ENCODE results near the gene ITCH.
"Not testable (repeated sequence)": the region's sequence is repeated elsewhere in the genome, so short reads cannot be mapped to it uniquely, and the experiment has no call there.

Gene ITCH

DNA sequence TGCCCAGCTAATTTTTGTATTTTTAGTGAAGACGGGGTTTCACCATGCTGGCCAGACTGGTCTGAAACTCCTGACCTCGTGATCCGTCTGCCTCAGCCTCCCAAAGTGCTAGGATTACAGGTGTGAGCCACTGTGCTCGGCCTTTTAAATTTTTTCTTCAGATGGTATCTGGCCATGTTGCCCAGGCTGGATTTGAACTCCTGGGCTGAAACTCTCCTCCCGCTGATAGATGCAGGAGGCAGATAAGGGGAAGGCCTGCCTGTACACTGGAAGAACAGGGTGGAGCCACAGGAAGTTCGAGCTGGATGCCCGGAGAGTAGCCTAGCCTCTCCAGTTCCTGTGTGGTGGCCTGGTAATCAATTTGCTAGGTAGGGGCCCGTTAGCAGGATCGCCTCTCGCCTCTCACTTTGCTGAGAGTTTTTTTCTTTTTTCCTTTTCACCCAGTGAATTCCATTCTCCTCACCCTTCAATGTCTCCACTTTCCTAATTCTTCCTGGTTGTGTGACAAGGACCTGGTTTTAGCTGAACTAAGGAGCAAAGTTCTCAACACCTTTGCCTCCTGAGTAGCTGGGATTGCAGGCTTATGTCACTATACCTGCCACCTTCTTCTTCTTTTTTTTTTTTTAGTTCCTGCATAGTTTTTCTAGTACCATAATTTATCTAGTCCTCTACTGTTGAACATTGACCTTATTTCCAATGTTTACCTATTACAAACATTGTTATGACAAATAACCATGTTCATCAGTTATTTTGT lies 19.4 kb upstream of the ITCH start:
- no peak overlapping the region for H2AFZ ChIP-seq (ENCODE audit: low read depth, low read length)
- no peak for TF ChIP-seq EZH2 (IDR thresholded peaks at IDR 0.05; ENCODE audit: borderline replicate concordance, low read depth, low read length, severe bottlenecking)
- TF ChIP-seq, protein P1, sequence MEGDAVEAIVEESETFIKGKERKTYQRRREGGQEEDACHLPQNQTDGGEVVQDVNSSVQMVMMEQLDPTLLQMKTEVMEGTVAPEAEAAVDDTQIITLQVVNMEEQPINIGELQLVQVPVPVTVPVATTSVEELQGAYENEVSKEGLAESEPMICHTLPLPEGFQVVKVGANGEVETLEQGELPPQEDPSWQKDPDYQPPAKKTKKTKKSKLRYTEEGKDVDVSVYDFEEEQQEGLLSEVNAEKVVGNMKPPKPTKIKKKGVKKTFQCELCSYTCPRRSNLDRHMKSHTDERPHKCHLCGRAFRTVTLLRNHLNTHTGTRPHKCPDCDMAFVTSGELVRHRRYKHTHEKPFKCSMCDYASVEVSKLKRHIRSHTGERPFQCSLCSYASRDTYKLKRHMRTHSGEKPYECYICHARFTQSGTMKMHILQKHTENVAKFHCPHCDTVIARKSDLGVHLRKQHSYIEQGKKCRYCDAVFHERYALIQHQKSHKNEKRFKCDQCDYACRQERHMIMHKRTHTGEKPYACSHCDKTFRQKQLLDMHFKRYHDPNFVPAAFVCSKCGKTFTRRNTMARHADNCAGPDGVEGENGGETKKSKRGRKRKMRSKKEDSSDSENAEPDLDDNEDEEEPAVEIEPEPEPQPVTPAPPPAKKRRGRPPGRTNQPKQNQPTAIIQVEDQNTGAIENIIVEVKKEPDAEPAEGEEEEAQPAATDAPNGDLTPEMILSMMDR (IDR thresholded peaks at IDR 0.05; ENCODE audit: borderline replicate concordance, extremely low read depth, low read length, poor library complexity, severe bottlenecking), result no peak
- no peak overlapping the region for H3K9ac ChIP-seq (ENCODE audit: low read depth, low read length)
- H4K20me1 ChIP-seq (ENCODE audit: insufficient read depth, low read length), result no peaks in the 10 kb centered on the region
- H3K4me3 ChIP-seq (ENCODE audit: low read depth in 1 of 2, low read length in 2 of 2), result no peak overlapping the region
- H3K9me3 ChIP-seq (ENCODE audit: insufficient read depth, low read length, severe bottlenecking), result no peaks in the 10 kb centered on the region
- no peaks in the 10 kb centered on the region for H3K79me2 ChIP-seq (ENCODE audit: insufficient read depth, low read length)
- H3K36me3 ChIP-seq (ENCODE audit: insufficient read depth, low read length), result no peaks in the 10 kb centered on the region
- H3K4me2 ChIP-seq (ENCODE audit: insufficient read depth, low read length), result no peak overlapping the region
- H3K27ac ChIP-seq (ENCODE audit: low read length), result no peak overlapping the region
- H3K27me3 ChIP-seq (ENCODE audit: insufficient read depth, low read length, poor library complexity), result no peaks in the 10 kb centered on the region
- ATAC-seq (ENCODE audit: insufficient read depth, low read depth) (no peak), DNase-seq (no peak)
- no peaks in the 10 kb centered on the region for H3K4me1 ChIP-seq (ENCODE audit: insufficient read depth, low read length)

DNA sequence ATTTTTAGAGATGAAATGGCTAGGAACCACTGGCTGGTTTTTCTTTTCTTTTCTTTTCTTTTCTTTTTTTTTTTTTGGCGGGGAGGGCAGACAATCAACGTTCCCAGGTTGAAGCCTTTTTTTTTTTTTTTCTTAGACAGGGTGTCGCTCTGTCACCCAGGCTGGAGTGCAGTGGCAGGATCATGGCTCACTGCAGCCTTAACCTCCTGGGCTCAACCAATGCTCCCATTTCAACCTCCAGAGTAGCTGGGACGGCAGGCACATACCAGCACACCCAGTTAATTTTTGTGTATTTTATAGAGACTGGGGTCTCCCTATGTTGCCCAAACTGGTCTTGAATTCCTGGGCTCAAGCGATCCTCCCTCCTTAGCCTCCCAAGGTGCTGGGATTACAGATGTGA lies 18.8 kb upstream of the ITCH start:
- Histone ChIP-seq H3K9ac (ENCODE audit: low read depth, low read length) (no peak overlapping the region), H2AFZ (ENCODE audit: low read depth, low read length) (no peak overlapping the region), H3K4me3 (ENCODE audit: low read depth in 1 of 2, low read length in 2 of 2) (no peak overlapping the region), H3K27ac (ENCODE audit: low read length) (no peak overlapping the region), H3K4me1 (ENCODE audit: insufficient read depth, low read length) (no peaks in the 10 kb centered on the region), H3K79me2 (ENCODE audit: insufficient read depth, low read length) (no peaks in the 10 kb centered on the region), H3K36me3 (ENCODE audit: insufficient read depth, low read length) (no peaks in the 10 kb centered on the region), H3K4me2 (ENCODE audit: insufficient read depth, low read length) (no peak overlapping the region), H3K9me3 (ENCODE audit: insufficient read depth, low read length, severe bottlenecking) (no peaks in the 10 kb centered on the region), H4K20me1 (ENCODE audit: insufficient read depth, low read length) (no peaks in the 10 kb centered on the region), H3K27me3 (ENCODE audit: insufficient read depth, low read length, poor library complexity) (no peaks in the 10 kb centered on the region)
- TF ChIP-seq, protein P1 (IDR thresholded peaks at IDR 0.05; ENCODE audit: borderline replicate concordance, extremely low read depth, low read length, poor library complexity, severe bottlenecking), result no peak
- TF ChIP-seq EZH2 (IDR thresholded peaks at IDR 0.05; ENCODE audit: borderline replicate concordance, low read depth, low read length, severe bottlenecking), result no peak
- ATAC-seq (ENCODE audit: insufficient read depth, low read depth) (no peak), DNase-seq (no peak)

DNA sequence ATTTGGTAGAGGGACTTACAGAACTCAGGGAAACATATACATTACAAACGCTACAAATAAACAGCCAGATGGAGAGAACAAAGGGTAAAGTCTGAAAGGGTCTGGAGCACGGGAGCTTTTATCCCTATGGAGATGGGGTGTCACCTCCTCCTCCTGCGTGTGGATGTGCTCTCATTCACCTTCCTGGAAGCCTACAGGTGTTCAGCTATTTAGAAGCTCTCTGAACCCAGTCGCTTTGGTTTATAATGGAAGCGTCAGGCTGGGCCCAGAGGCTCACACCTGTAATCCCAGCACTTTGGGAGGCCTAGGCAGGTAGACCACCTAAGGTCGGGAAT lies 17.7 kb upstream of the ITCH start:
- TF ChIP-seq, protein P1 (IDR thresholded peaks at IDR 0.05; ENCODE audit: borderline replicate concordance, extremely low read depth, low read length, poor library complexity, severe bottlenecking), result no peak
- no peak for TF ChIP-seq EZH2 (IDR thresholded peaks at IDR 0.05; ENCODE audit: borderline replicate concordance, low read depth, low read length, severe bottlenecking)
- H3K4me1 ChIP-seq (ENCODE audit: insufficient read depth, low read length), result no peaks in the 10 kb centered on the region
- no peak overlapping the region for H3K9ac ChIP-seq (ENCODE audit: low read depth, low read length)
- H3K27me3 ChIP-seq (ENCODE audit: insufficient read depth, low read length, poor library complexity), result no peaks in the 10 kb centered on the region
- no peak overlapping the region for H3K4me2 ChIP-seq (ENCODE audit: insufficient read depth, low read length)
- H3K79me2 ChIP-seq (ENCODE audit: insufficient read depth, low read length), result no peaks in the 10 kb centered on the region
- H3K4me3 ChIP-seq (ENCODE audit: low read depth in 1 of 2, low read length in 2 of 2), result no peak overlapping the region
- no peaks in the 10 kb centered on the region for H3K36me3 ChIP-seq (ENCODE audit: insufficient read depth, low read length)
- no peak overlapping the region for H3K27ac ChIP-seq (ENCODE audit: low read length)
- no peak overlapping the region for H2AFZ ChIP-seq (ENCODE audit: low read depth, low read length)
- H4K20me1 ChIP-seq (ENCODE audit: insufficient read depth, low read length), result no peaks in the 10 kb centered on the region
- no peaks in the 10 kb centered on the region for H3K9me3 ChIP-seq (ENCODE audit: insufficient read depth, low read length, severe bottlenecking)
- DNase-seq (no peak), ATAC-seq (ENCODE audit: insufficient read depth, low read depth) (no peak)

DNA sequence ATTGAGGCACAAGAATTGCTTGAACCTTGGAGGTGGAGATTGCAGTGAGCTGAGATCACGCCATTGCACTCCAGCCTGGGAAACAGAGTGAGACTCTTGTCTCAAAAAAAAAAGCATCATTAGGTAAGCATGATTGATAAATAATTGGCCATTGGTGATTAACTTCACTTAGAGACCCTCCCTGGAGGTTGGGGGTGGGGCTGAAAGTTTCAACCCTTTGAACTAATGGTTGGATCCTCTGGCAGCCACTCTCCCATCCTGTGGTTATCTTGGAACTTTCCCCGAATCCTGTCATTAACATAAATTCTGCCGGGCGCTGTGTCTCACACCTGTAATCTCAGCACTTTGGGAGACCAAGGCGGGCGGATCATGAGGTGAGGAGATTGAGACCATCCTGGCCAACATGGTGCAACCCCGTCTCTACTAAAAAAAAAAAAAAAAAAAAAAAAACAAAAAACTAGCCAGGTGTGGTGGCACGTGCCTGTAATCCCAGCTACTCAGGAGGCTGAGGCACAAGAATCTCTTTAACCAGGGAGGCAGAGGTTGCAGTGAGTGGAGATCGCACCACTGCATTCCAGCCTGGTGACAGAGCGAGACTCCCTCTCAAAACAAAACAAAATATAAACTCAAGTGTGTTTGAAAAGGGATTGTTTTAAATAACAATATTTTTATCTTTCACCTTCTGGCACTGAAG lies 17.1 kb upstream of the ITCH start:
- DNase-seq, result not testable (repeated sequence)

DNA sequence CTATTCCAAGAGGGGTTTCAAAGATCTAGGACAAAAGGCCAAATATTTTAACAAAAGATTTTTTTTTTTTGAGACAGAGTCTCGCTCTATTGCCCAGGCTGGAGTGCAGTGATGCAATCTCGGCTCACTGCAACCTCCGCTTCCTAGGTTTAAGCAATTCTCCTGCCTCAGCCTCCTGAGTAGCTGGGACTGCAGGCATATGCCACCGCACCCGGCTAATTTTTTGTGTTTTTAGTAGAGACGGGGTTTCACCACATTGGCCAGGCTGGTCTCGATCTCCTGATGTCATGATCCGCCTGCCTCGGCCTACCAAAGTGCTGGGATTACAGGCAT lies 16.6 kb upstream of the ITCH start:
- ATAC-seq (ENCODE audit: insufficient read depth, low read depth); H3K27ac ChIP-seq (ENCODE audit: low read length); H3K27me3 ChIP-seq (ENCODE audit: insufficient read depth, low read length, poor library complexity); H3K36me3 ChIP-seq (ENCODE audit: insufficient read depth, low read length); H3K4me2 ChIP-seq (ENCODE audit: insufficient read depth, low read length); H3K9ac ChIP-seq (ENCODE audit: low read depth, low read length); H3K4me3 ChIP-seq (ENCODE audit: low read depth in 1 of 2, low read length in 2 of 2); H3K79me2 ChIP-seq (ENCODE audit: insufficient read depth, low read length); DNase-seq; H2AFZ ChIP-seq (ENCODE audit: low read depth, low read length); H3K4me1 ChIP-seq (ENCODE audit: insufficient read depth, low read length); H3K9me3 ChIP-seq (ENCODE audit: insufficient read depth, low read length, severe bottlenecking); H4K20me1 ChIP-seq (ENCODE audit: insufficient read depth, low read length): not testable (repeated sequence)

More for the DNA sequence above, 17.1 kb upstream of the ITCH start:
- not testable (repeated sequence) for H3K4me1 ChIP-seq (ENCODE audit: insufficient read depth, low read length); H3K9me3 ChIP-seq (ENCODE audit: insufficient read depth, low read length, severe bottlenecking); H3K4me2 ChIP-seq (ENCODE audit: insufficient read depth, low read length); H3K79me2 ChIP-seq (ENCODE audit: insufficient read depth, low read length); H3K36me3 ChIP-seq (ENCODE audit: insufficient read depth, low read length); ATAC-seq (ENCODE audit: insufficient read depth, low read depth); H3K27me3 ChIP-seq (ENCODE audit: insufficient read depth, low read length, poor library complexity); H4K20me1 ChIP-seq (ENCODE audit: insufficient read depth, low read length); H3K9ac ChIP-seq (ENCODE audit: low read depth, low read length); H3K4me3 ChIP-seq (ENCODE audit: low read depth in 1 of 2, low read length in 2 of 2); H3K27ac ChIP-seq (ENCODE audit: low read length); H2AFZ ChIP-seq (ENCODE audit: low read depth, low read length)
